Hematopoietic multipotent progenitor cell treated with erythropoietin and hydrocortisone succinate and interleukin-3 and kit ligand, for 8 days (in vitro differentiated cells): Measurements from ENCODE around the gene CALD1.

Experiments
- DNase-seq: peaks from one replicate; pipeline ENCODE4 v3.0.0-alpha.2; 2015

CALD1 gene

GRCh38 chr7:134764365-134764764 lies 15.1 kb upstream of the CALD1 start:
- DNase-seq = no peak

GRCh38 chr7:134766779-134767519 lies 12.5 kb upstream of the CALD1 start:
- no peak for DNase-seq

- no peak for DNase-seq
Measured at GRCh38 chr7:134767520-134768168, 11.8 kb upstream of the CALD1 start.

GRCh38 chr7:134768243-134768642 lies 11.2 kb upstream of the CALD1 start:
- no peak for DNase-seq

- DNase-seq = no peak
Measured at GRCh38 chr7:134770676-134771075, 8.8 kb upstream of the CALD1 start.

- no peak for DNase-seq
Measured at GRCh38 chr7:134771111-134771510, 8.3 kb upstream of the CALD1 start.

GRCh38 chr7:134771889-134772288 lies 7.5 kb upstream of the CALD1 start:
- DNase-seq = no peak

- DNase-seq = no peak
Measured at GRCh38 chr7:134772401-134772800, 7.0 kb upstream of the CALD1 start.

- no peak for DNase-seq
Measured at GRCh38 chr7:134773164-134773563, 6.3 kb upstream of the CALD1 start.

- DNase-seq = no peak
Measured at GRCh38 chr7:134774119-134774518, 5.3 kb upstream of the CALD1 start.

GRCh38 chr7:134777470-134777869 lies 2.0 kb upstream of the CALD1 start:
- no peak for DNase-seq

- no peak for DNase-seq
Measured at GRCh38 chr7:134777908-134778580, 1.4 kb upstream of the CALD1 start.

GRCh38 chr7:134779741-134780065 lies 269 bp downstream of the CALD1 start:
- DNase-seq = no peak

- no peak for DNase-seq
Measured at GRCh38 chr7:134780166-134780828, 863 bp downstream of the CALD1 start.

GRCh38 chr7:134781171-134781570 lies 1.7 kb downstream of the CALD1 start:
- DNase-seq = no peak

GRCh38 chr7:134782121-134782623 lies 2.7 kb downstream of the CALD1 start:
- DNase-seq = no peak

GRCh38 chr7:134783294-134784069 lies 4.0 kb downstream of the CALD1 start:
- no peak for DNase-seq

GRCh38 chr7:134784251-134785049 lies 5.0 kb downstream of the CALD1 start:
- DNase-seq = no peak

GRCh38 chr7:134785842-134786241 lies 6.4 kb downstream of the CALD1 start:
- DNase-seq = no peak

GRCh38 chr7:134787064-134787463 lies 7.6 kb downstream of the CALD1 start:
- no peak for DNase-seq

- DNase-seq = no peak
Measured at GRCh38 chr7:134787720-134788119, 8.3 kb downstream of the CALD1 start.

GRCh38 chr7:134788191-134788590 lies 8.8 kb downstream of the CALD1 start:
- DNase-seq = no peak
